Osteoblast (primary cell): ENCODE results near the gene KLHL25. TPM values are rescaled to one million over a fixed set of nuclear protein-coding genes. Genes with fewer than 3 reads are reported as not detected.

ENCODE experiments used
- DNase-seq: peaks from one replicate; pipeline ENCODE4 v3.0.0; 2011; ENCODE audit warnings: low spot score, mixed read lengths; ENCODE audit not compliant: insufficient read length; ENCODE audit errors: missing footprints
- H2AFZ ChIP-seq: 2 replicates; pipeline ENCODE4 v1.6.0; 2011; ENCODE audit warnings: mild to moderate bottlenecking, low read length
- H3K27ac ChIP-seq: 2 replicates; pipeline ENCODE4 v1.5.1; 2011; ENCODE audit warnings: mild to moderate bottlenecking, low read depth, low read length, moderate library complexity
- H3K27me3 ChIP-seq: 2 replicates; pipeline ENCODE4 v1.6.0; 2012; ENCODE audit warnings: mild to moderate bottlenecking, control low read depth, inconsistent platforms, low read length, moderate library complexity; ENCODE audit not compliant: insufficient read depth
- H3K36me3 ChIP-seq: 2 replicates; pipeline ENCODE4 v1.5.1; 2011; ENCODE audit warnings: mild to moderate bottlenecking, low read length, control low read depth, moderate library complexity; ENCODE audit not compliant: insufficient read depth
- H3K4me1 ChIP-seq: 2 replicates; pipeline ENCODE4 v1.5.1; 2011; ENCODE audit warnings: mild to moderate bottlenecking, low read length, control low read depth, moderate library complexity; ENCODE audit not compliant: insufficient read depth
- H3K4me2 ChIP-seq: 2 replicates; pipeline ENCODE4 v1.6.0; 2011; ENCODE audit warnings: mild to moderate bottlenecking, low read length; ENCODE audit not compliant: insufficient read depth
- H3K4me3 ChIP-seq: fragments of 200-600 bp; sonication (generic); 3 replicates; pipeline ENCODE4 v1.5.1; 2012; ENCODE audit warnings: mild to moderate bottlenecking, low read length, inconsistent platforms; ENCODE audit not compliant: insufficient read depth
- H3K79me2 ChIP-seq: 2 replicates; pipeline ENCODE4 v1.6.0; 2012; ENCODE audit warnings: mild to moderate bottlenecking, low read length, control low read depth, inconsistent platforms; ENCODE audit not compliant: insufficient read depth
- H3K9me3 ChIP-seq: 2 replicates; pipeline ENCODE4 v1.5.1; 2011; ENCODE audit warnings: low read depth, low read length, control low read depth
- H4K20me1 ChIP-seq: 2 replicates; pipeline ENCODE4 v1.6.0; 2012; ENCODE audit warnings: mild to moderate bottlenecking, low read length, control low read depth; ENCODE audit not compliant: insufficient read depth
- total RNA-seq: library from RNA; depleted of rRNA; stranded (reverse); fragments of >200 nt; gene quantifications from 2 replicates; pipeline ENCODE4 v1.2.3, GENCODE V29; 2012
- TF ChIP-seq, protein P1 (sequence below): IDR thresholded peaks from 2 replicates; pipeline ENCODE4 v1.5.1; 2011; ENCODE audit warnings: mild to moderate bottlenecking, low read depth, low read length, moderate library complexity; ENCODE audit errors: extremely low read depth

Gene KLHL25
- total RNA-seq, 1 donor, result 4.3 TPM

DNA sequence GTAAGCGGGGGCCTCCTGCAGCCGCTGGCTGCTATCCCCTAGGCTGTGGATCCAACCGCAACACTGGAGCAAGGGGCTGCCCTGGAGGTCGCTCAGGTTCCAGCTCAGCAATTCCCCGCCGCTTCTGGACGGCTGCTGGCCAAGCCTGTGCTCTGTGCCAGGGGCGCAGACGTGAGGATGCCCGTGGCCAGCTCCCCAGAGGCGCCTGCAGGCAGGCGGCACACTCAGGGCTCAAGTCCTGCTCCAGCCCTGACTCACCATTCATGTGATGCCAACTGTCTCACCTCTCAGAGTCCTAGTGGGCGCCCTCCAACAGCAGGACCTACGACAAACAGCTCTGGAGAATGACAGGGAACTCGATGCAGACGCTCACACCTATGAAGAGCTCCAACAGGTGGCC, 31.6 kb downstream of the KLHL25 start:
- Histone ChIP-seq H3K79me2 (peaks cover 12% of the 10 kb centered on the region), H3K4me3 (no peak overlapping the region), H3K27me3 (no peaks in the 10 kb centered on the region), H3K4me2 (no peak overlapping the region), H3K36me3 (no peaks in the 10 kb centered on the region), H3K9me3 (no peaks in the 10 kb centered on the region), H2AFZ (no peak overlapping the region), H4K20me1 (peaks cover 31% of the 10 kb centered on the region), H3K27ac (no peak overlapping the region), H3K4me1 (peaks cover 10% of the 10 kb centered on the region)
- TF ChIP-seq, protein P1, sequence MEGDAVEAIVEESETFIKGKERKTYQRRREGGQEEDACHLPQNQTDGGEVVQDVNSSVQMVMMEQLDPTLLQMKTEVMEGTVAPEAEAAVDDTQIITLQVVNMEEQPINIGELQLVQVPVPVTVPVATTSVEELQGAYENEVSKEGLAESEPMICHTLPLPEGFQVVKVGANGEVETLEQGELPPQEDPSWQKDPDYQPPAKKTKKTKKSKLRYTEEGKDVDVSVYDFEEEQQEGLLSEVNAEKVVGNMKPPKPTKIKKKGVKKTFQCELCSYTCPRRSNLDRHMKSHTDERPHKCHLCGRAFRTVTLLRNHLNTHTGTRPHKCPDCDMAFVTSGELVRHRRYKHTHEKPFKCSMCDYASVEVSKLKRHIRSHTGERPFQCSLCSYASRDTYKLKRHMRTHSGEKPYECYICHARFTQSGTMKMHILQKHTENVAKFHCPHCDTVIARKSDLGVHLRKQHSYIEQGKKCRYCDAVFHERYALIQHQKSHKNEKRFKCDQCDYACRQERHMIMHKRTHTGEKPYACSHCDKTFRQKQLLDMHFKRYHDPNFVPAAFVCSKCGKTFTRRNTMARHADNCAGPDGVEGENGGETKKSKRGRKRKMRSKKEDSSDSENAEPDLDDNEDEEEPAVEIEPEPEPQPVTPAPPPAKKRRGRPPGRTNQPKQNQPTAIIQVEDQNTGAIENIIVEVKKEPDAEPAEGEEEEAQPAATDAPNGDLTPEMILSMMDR, result no peak
- peak; percentile 82 for DNase-seq

DNA sequence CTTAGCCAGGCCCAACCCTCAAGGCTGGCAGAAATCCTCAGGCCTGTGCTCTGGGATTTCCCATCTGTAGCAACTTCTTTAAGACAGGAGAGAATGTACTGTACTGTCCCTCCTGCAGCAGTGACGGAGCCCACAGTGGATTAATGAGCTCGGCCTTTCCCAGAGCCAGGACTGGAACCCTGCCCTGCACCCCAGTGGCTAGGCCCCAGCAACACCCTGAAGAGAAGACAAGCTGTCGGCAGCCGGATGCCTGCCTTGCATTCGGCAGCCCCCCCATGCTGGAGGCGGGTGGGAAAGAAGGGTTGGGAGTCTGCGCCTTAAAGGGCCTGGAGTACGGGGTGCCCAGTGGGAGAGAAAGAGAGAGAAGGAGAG, 32.0 kb downstream of the KLHL25 start:
- H3K27ac ChIP-seq, result no peak overlapping the region
- H3K36me3 ChIP-seq, result no peaks in the 10 kb centered on the region
- peaks cover 10% of the 10 kb centered on the region for H3K4me1 ChIP-seq
- no peak overlapping the region for H2AFZ ChIP-seq
- peaks cover 31% of the 10 kb centered on the region for H4K20me1 ChIP-seq
- H3K4me3 ChIP-seq, result no peak overlapping the region
- H3K4me2 ChIP-seq, result no peak overlapping the region
- H3K27me3 ChIP-seq, result no peaks in the 10 kb centered on the region
- peak; percentile 52 for DNase-seq
- H3K9me3 ChIP-seq, result no peaks in the 10 kb centered on the region
- H3K79me2 ChIP-seq, result peaks cover 8% of the 10 kb centered on the region
- TF ChIP-seq, protein P1, result no peak

DNA sequence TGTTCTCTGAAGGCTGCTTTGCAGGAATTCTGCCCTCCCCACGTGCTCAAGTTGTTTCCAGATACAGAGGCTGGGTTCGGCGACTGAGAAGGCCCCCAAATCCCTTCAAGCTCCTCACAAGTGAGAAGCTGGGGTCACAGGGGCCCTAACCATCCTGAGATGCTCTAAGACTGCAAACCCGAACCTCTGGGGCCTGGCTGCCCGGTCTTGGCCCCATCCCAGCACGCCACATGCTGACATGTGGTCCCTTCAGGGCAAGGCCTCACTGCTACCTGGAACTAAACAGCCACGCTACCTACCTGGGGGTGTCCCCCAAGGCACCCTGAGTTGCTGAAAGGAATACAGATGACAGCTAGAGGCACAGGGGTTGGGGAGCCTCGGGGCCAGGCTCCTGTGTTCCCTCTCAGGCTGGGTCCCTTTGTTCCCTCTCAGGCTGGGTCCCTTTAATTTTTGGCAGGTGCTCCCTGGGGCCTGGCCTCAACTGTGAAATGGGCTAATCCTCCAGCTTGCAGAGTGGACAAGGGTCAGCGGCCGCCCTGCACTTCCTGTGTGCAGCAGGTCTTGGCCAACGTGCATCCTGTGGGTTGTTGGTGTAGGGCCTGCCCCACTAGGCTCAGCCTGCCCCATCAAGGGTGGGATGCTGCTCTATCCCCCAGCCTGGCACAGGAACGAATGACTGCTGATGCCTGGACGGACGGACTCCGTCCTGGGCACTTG, 32.5 kb downstream of the KLHL25 start:
- Histone ChIP-seq H3K4me1 (peaks cover 10% of the 10 kb centered on the region), H3K36me3 (no peaks in the 10 kb centered on the region), H2AFZ (no peak overlapping the region), H3K79me2 (peaks cover 7% of the 10 kb centered on the region), H3K9me3 (no peaks in the 10 kb centered on the region), H3K4me3 (no peak overlapping the region), H3K27ac (peak overlapping the region; percentile 61), H3K27me3 (no peaks in the 10 kb centered on the region), H3K4me2 (no peak overlapping the region), H4K20me1 (peaks cover 31% of the 10 kb centered on the region)
- peak; percentile 65 for DNase-seq
- TF ChIP-seq, protein P1, result no peak

DNA sequence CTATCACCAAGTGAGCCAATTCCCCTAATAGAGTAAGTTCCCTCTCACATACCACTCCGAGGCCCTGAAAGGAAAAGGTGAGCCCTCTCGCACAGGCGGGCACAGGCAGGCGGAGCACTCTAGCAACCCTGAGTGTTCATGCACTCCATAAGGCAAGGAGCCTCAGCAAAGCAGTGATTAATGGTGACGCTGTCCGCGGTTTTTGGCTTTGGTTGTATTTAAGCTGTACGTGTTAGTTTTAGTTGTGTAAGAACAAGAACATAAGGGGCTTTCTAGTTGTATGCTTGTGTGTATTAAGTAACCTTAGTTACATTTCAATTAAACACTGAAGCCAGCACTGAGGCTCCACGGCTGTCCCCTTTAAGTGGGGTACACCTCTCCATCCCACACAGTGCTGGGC, 33.1 kb downstream of the KLHL25 start:
- Histone ChIP-seq H3K4me1 (peaks cover 10% of the 10 kb centered on the region), H3K27me3 (no peaks in the 10 kb centered on the region), H3K9me3 (no peaks in the 10 kb centered on the region), H3K79me2 (peaks cover 7% of the 10 kb centered on the region), H3K27ac (peak overlapping the region; percentile 61), H4K20me1 (peaks cover 31% of the 10 kb centered on the region), H2AFZ (no peak overlapping the region), H3K4me3 (no peak overlapping the region), H3K4me2 (no peak overlapping the region), H3K36me3 (no peaks in the 10 kb centered on the region)
- TF ChIP-seq, protein P1, result no peak
- DNase-seq, result peak; percentile 91
